ENCODE measurements around the gene SH3GL2.
"Not testable (repeated sequence)": the region's sequence is repeated elsewhere in the genome, so short reads cannot be mapped to it uniquely, and the experiment has no call there.

Gene SH3GL2

GRCh38 chr9:17760250-17760649 lies 181.4 kb downstream of the SH3GL2 start:
- no peak overlapping the region for H3K27ac ChIP-seq
- no peak for TF ChIP-seq CTCF (conservative IDR thresholded peaks at IDR 0.05)

- TF ChIP-seq CTCF (conservative IDR thresholded peaks at IDR 0.05) = no peak
- H3K27ac ChIP-seq = no peak overlapping the region
These were observed 183.3 kb downstream of the SH3GL2 start for GRCh38 chr9:17761984-17762676.

- TF ChIP-seq CTCF (conservative IDR thresholded peaks at IDR 0.05) = no peak
- no peak overlapping the region for H3K27ac ChIP-seq
These were observed 185.4 kb downstream of the SH3GL2 start for GRCh38 chr9:17764306-17764705.

- H3K27ac ChIP-seq = not testable (repeated sequence)
These were observed 186.3 kb downstream of the SH3GL2 start for GRCh38 chr9:17765131-17765530.

- no peak for TF ChIP-seq CTCF (conservative IDR thresholded peaks at IDR 0.05)
These were observed 193.4 kb downstream of the SH3GL2 start for GRCh38 chr9:17772223-17772622.

GRCh38 chr9:17775656-17776055 lies 196.8 kb downstream of the SH3GL2 start:
- no peak overlapping the region for H3K27ac ChIP-seq
- no peak for TF ChIP-seq CTCF (conservative IDR thresholded peaks at IDR 0.05)

More at GRCh38 chr9:17772223-17772622, 193.4 kb downstream of the SH3GL2 start:
- no peak overlapping the region for H3K27ac ChIP-seq

GRCh38 chr9:17776735-17777134 lies 197.9 kb downstream of the SH3GL2 start:
- TF ChIP-seq CTCF (conservative IDR thresholded peaks at IDR 0.05) = no peak
- H3K27ac ChIP-seq = no peak overlapping the region

GRCh38 chr9:17777465-17777864 lies 198.6 kb downstream of the SH3GL2 start:
- TF ChIP-seq CTCF (conservative IDR thresholded peaks at IDR 0.05) = no peak
- H3K27ac ChIP-seq = no peak overlapping the region
